Esophagus squamous epithelium (tissue), 4 donors: ENCODE results near the gene PSENEN.

ENCODE experiments used
- CTCF ChIP-seq, 6 experiments: fragments of 450-650 bp in 4 of 6; fragments of 200-600 bp in 2 of 6; sonication (generic) in 2 of 6; IDR thresholded peaks; one replicate each; pipeline ENCODE4 v1.5.1; 2016 to 2019; ENCODE audit warnings: antibody characterized with exemption in 6 of 6, mild to moderate bottlenecking in 4 of 6, moderate library complexity in 4 of 6
- POLR2A ChIP-seq, 4 donors: fragments of 450-650 bp; IDR thresholded peaks; one replicate each; pipeline ENCODE4 v1.6.1; 2017; ENCODE audit warnings: antibody characterized with exemption in 4 of 4, mild to moderate bottlenecking in 4 of 4, moderate library complexity in 3 of 4

- TF ChIP-seq CTCF (IDR thresholded peaks at IDR 0.05) (no peak), POLR2A (IDR thresholded peaks at IDR 0.05) (no peak)
Measured at GRCh38 chr19:35787227-35787799, 41.9 kb downstream of the PSENEN start.
